SU-DHL-6 (cell line): ENCODE data around the gene HIPK3.

Experiments
- CTCF ChIP-seq: fragments of 200-600 bp; sonication (generic); IDR thresholded peaks from one replicate; pipeline ENCODE4 v1.5.1; 2017; ENCODE audit warnings: antibody characterized with exemption, mild to moderate bottlenecking, low read length, moderate library complexity; ENCODE audit not compliant: insufficient read depth, poor library complexity, severe bottlenecking
- EZH2phosphoT487 ChIP-seq: fragments of 200-600 bp; sonication (generic), shearing (Covaris generic); conservative IDR thresholded peaks from 2 replicates; pipeline ENCODE4 v1.6.1; 2018; ENCODE audit warnings: mild to moderate bottlenecking, antibody characterized with exemption, low read length, moderate library complexity, mixed read lengths

DNA sequence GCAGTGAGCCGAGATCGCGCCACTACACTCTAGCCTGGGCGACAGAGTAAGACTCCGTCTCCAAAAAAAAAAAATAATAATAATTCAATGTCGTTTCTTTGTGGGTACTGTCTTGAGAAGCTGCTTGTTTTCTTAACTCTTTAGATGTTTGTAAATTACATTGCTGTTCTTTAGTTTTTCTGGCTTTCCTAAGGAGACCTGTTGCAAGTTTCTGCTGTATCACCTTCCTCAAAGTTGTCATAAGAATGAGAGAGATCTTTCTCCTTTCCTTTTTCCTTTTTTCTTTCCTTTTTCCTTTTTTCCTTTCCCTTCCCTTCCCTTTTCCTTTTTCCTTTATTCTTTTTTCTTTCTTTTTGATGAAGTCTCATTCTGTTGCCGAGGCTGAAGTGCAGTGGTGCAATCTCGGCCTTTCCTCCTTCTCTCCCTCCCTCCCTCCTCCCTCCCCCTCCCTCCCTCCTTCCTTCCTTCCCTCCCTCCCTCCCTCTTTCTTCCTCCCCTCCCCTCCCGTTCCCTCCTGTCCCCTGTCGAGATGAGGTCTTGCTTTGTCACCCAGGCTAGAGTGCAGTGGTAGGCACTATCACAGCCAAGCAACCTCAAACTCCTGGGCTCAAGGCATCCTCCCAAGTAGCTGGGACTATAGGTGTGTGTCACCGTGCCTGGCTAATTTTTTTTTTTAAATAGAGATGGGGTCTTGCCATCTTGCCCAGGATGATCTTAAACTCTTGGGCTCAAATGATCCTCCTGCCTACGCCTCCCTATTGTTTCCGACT, 15.3 kb downstream of the HIPK3 start:
- TF ChIP-seq CTCF (no peak), EZH2phosphoT487 (no peak)
